Breast epithelium (tissue), 4 donors: ENCODE measurements around the gene SUN3. TPM values are rescaled to one million over a fixed set of nuclear protein-coding genes. Genes with fewer than 3 reads are reported as not detected.

Experiments
- DNase-seq, 2 donors: peaks; one replicate each; pipeline ENCODE4 v3.0.0-alpha.2; 2019; ENCODE audit warnings: low spot score in 2 of 2
- H3K27ac ChIP-seq, 2 donors: fragments of 200-600 bp; sonication (generic) in 1 of 2; one replicate each; pipeline ENCODE4 v1.5.1; 2016 to 2019; ENCODE audit warnings: mild to moderate bottlenecking in 1 of 2
- H3K27me3 ChIP-seq, 2 donors: fragments of 200-600 bp; sonication (generic) in 1 of 2; one replicate each; pipeline versions ENCODE4 v1.5.1 to v1.6.0; 2017 to 2019; ENCODE audit warnings: control low read depth in 1 of 2, mild to moderate bottlenecking in 1 of 2
- H3K36me3 ChIP-seq: fragments of 200-600 bp; one replicate; pipeline ENCODE4 v1.5.1; 2019
- H3K4me1 ChIP-seq, 2 donors: fragments of 200-600 bp; sonication (generic); one replicate each; pipeline ENCODE4 v1.5.1; 2016 to 2019; ENCODE audit warnings: control low read depth in 1 of 2
- H3K4me3 ChIP-seq, 3 donors: fragments of 200-600 bp; sonication (generic); 1 replicate in 2 of 3; 2 replicates in 1 of 3; pipeline ENCODE4 v1.5.1; 2016 to 2019; ENCODE audit warnings: mild to moderate bottlenecking in 3 of 3, moderate library complexity in 2 of 3
- H3K9me3 ChIP-seq, 2 donors: fragments of 200-600 bp; sonication (generic) in 1 of 2; one replicate each; pipeline ENCODE4 v1.5.1; 2016 to 2019; ENCODE audit warnings: control low read depth in 1 of 2
- CTCF ChIP-seq, 3 donors: fragments of 450-650 bp; IDR thresholded peaks; one replicate each; pipeline ENCODE4 v1.5.1; 2016 to 2017; ENCODE audit warnings: antibody characterized with exemption in 3 of 3, mild to moderate bottlenecking in 3 of 3, moderate library complexity in 3 of 3
- POLR2A ChIP-seq: fragments of 450-650 bp; IDR thresholded peaks from one replicate; pipeline ENCODE4 v1.6.1; 2016; ENCODE audit warnings: antibody characterized with exemption, mild to moderate bottlenecking, moderate library complexity
- POLR2AphosphoS5 ChIP-seq, 3 donors: sonication (generic); formaldehyde crosslinking; IDR thresholded peaks; one replicate each; pipeline ENCODE4 v1.6.1; 2017; ENCODE audit warnings: antibody characterized with exemption in 3 of 3
- intact Hi-C: fragments of 100-400 bp; cut with DNase I; formaldehyde crosslinking; loops from one replicate; pipeline ENCODE4 v1.15.1; 2023; ENCODE audit warnings: low total_unique reads
- total RNA-seq, 3 donors: library from RNA; depleted of rRNA; stranded (reverse); fragments of >200 nt; gene quantifications; one replicate each; pipeline ENCODE4 v1.1.0, GENCODE V29; 2016

SUN3 gene
- total RNA-seq, 3 donors from 2014 or later: not detected

- Histone ChIP-seq H3K4me1 (no peaks in the 10 kb centered on the region), H3K36me3 (no peaks in the 10 kb centered on the region), H3K4me3 (no peak overlapping the region), H3K27ac (no peak overlapping the region), H3K27me3 (no peaks in the 10 kb centered on the region), H3K9me3 (no peaks in the 10 kb centered on the region)
- TF ChIP-seq POLR2AphosphoS5 (IDR thresholded peaks at IDR 0.05): no peak
- no peak for TF ChIP-seq POLR2A
- no peak for TF ChIP-seq CTCF (IDR thresholded peaks at IDR 0.05)
- DNase-seq: no peak
- intact Hi-C loops: no loop called here
Measured at GRCh38 chr7:48046458-48046857, 17.6 kb upstream of the SUN3 start.

- no peak overlapping the region for H3K4me3 ChIP-seq
- no peaks in the 10 kb centered on the region for H3K27me3 ChIP-seq
- no peak for DNase-seq
- no peaks in the 10 kb centered on the region for H3K9me3 ChIP-seq
- intact Hi-C loops: no loop called here
- H3K27ac ChIP-seq: no peak overlapping the region
- no peak for TF ChIP-seq POLR2A
- TF ChIP-seq POLR2AphosphoS5 (IDR thresholded peaks at IDR 0.05): no peak
- no peak for TF ChIP-seq CTCF (IDR thresholded peaks at IDR 0.05)
- no peaks in the 10 kb centered on the region for H3K4me1 ChIP-seq
- no peaks in the 10 kb centered on the region for H3K36me3 ChIP-seq
Measured at GRCh38 chr7:48045195-48045765, 16.4 kb upstream of the SUN3 start.

GRCh38 chr7:48042636-48043035 lies 13.7 kb upstream of the SUN3 start:
- Histone ChIP-seq H3K36me3 (no peaks in the 10 kb centered on the region), H3K27me3 (no peaks in the 10 kb centered on the region), H3K9me3 (no peaks in the 10 kb centered on the region), H3K4me1 (no peaks in the 10 kb centered on the region), H3K27ac (no peak overlapping the region), H3K4me3 (no peak overlapping the region)
- intact Hi-C loops: no loop called here
- no peak for DNase-seq
- TF ChIP-seq CTCF (IDR thresholded peaks at IDR 0.05) (no peak), POLR2A (no peak), POLR2AphosphoS5 (IDR thresholded peaks at IDR 0.05) (no peak)

GRCh38 chr7:48042216-48042615 lies 13.3 kb upstream of the SUN3 start:
- Histone ChIP-seq H3K4me3 (no peak overlapping the region), H3K27ac (no peak overlapping the region), H3K9me3 (no peaks in the 10 kb centered on the region), H3K36me3 (no peaks in the 10 kb centered on the region), H3K27me3 (no peaks in the 10 kb centered on the region), H3K4me1 (no peaks in the 10 kb centered on the region)
- TF ChIP-seq POLR2AphosphoS5 (IDR thresholded peaks at IDR 0.05): no peak
- TF ChIP-seq POLR2A: no peak
- no peak for DNase-seq
- intact Hi-C loops: no loop called here

- DNase-seq: no peak
- H3K36me3 ChIP-seq: no peaks in the 10 kb centered on the region
- TF ChIP-seq POLR2AphosphoS5 (IDR thresholded peaks at IDR 0.05) (no peak), CTCF (IDR thresholded peaks at IDR 0.05) (no peak), POLR2A (no peak)
- H3K4me3 ChIP-seq: no peak overlapping the region
- H3K4me1 ChIP-seq: no peaks in the 10 kb centered on the region
- H3K27me3 ChIP-seq: no peaks in the 10 kb centered on the region
- intact Hi-C loops: no loop called here
- H3K27ac ChIP-seq: no peak overlapping the region
- H3K9me3 ChIP-seq: no peaks in the 10 kb centered on the region
Measured at GRCh38 chr7:48041653-48041970, 12.7 kb upstream of the SUN3 start.
